Fibroblast of lung (primary cell): ENCODE measurements around the gene OR13A1. TPM values are rescaled to one million over a fixed set of nuclear protein-coding genes. Genes with fewer than 3 reads are reported as not detected.
"Not testable (repeated sequence)": the region's sequence is repeated elsewhere in the genome, so short reads cannot be mapped to it uniquely, and the experiment has no call there.

Experiments
- DNase-seq, 2 donors: peaks; one replicate each; pipeline versions ENCODE4 v3.0.0 to v3.0.0-alpha.2; 2010; ENCODE audit warnings: low read depth in 2 of 2
- H2AFZ ChIP-seq: 2 replicates; pipeline ENCODE4 v1.5.1; 2012; ENCODE audit warnings: low read length, control low read depth, inconsistent platforms
- H3K27ac ChIP-seq: 2 replicates; pipeline ENCODE4 v1.5.1; 2011; ENCODE audit warnings: low read length, control low read depth; ENCODE audit not compliant: insufficient read depth
- H3K27me3 ChIP-seq: 2 replicates; pipeline ENCODE4 v1.5.1; 2011; ENCODE audit warnings: mild to moderate bottlenecking, low read length; ENCODE audit not compliant: control insufficient read depth, insufficient read depth
- H3K36me3 ChIP-seq: 2 replicates; pipeline ENCODE4 v1.5.1; 2011; ENCODE audit warnings: low read length; ENCODE audit not compliant: control insufficient read depth, insufficient read depth
- H3K4me1 ChIP-seq: 2 replicates; pipeline ENCODE4 v1.5.1; 2011; ENCODE audit warnings: low read length; ENCODE audit not compliant: control insufficient read depth, insufficient read depth; ENCODE audit errors: extremely low read depth
- H3K4me2 ChIP-seq: 2 replicates; pipeline ENCODE4 v1.5.1; 2011; ENCODE audit warnings: low read length, control low read depth; ENCODE audit not compliant: insufficient read depth; ENCODE audit errors: extremely low read depth
- H3K4me3 ChIP-seq, 4 experiments: fragments of 200-600 bp in 1 of 4; sonication (generic) in 1 of 4; replicated peaks in 1 of 4; 2 replicates each; pipeline ENCODE4 v1.5.1; 2011 to 2016; ENCODE audit warnings: low read length in 4 of 4, low read depth in 3 of 4, mild to moderate bottlenecking in 3 of 4, control low read depth in 2 of 4, inconsistent platforms in 1 of 4, mixed read lengths in 1 of 4; ENCODE audit not compliant: insufficient read depth in 1 of 4; ENCODE audit errors: control extremely low read depth in 1 of 4
- H3K79me2 ChIP-seq: 2 replicates; pipeline ENCODE4 v1.5.1; 2012; ENCODE audit warnings: mild to moderate bottlenecking, low read length, inconsistent platforms; ENCODE audit not compliant: control insufficient read depth, insufficient read depth
- H3K9ac ChIP-seq: 2 replicates; pipeline ENCODE4 v1.5.1; 2011; ENCODE audit warnings: mild to moderate bottlenecking, low read length, control low read depth; ENCODE audit not compliant: insufficient read depth
- H3K9me3 ChIP-seq: 2 replicates; pipeline ENCODE4 v1.5.1; 2012; ENCODE audit warnings: low read depth, low read length; ENCODE audit not compliant: control insufficient read depth, insufficient read depth
- H4K20me1 ChIP-seq: 2 replicates; pipeline ENCODE4 v1.5.1; 2011; ENCODE audit warnings: low read length; ENCODE audit not compliant: control insufficient read depth, insufficient read depth; ENCODE audit errors: extremely low read depth
- EZH2 ChIP-seq: IDR thresholded peaks from 2 replicates; pipeline ENCODE4 v1.5.1; 2012; ENCODE audit warnings: low read length, control low read depth, mild to moderate bottlenecking; ENCODE audit errors: missing control alignments
- polyA minus RNA-seq: library from RNA; depleted of rRNA, polyadenylated mRNA; stranded (reverse); fragments of >200 nt; gene quantifications from 2 replicates; pipeline ENCODE4 v1.2.3, GENCODE V29; 2011; ENCODE audit warnings: low replicate concordance
- polyA plus RNA-seq, 2 donors: library from polyadenylated mRNA; depleted of rRNA in 1 of 2; stranded (reverse) in 1 of 2; unstranded in 1 of 2; fragments of >200 nt; gene quantifications; 2 replicates each; pipeline ENCODE4 v1.2.1, GENCODE V29; 2011 to 2012; ENCODE audit warnings: missing spikeins in 1 of 2
- total RNA-seq: library from RNA; depleted of rRNA; stranded (reverse); fragments of >200 nt; gene quantifications from 2 replicates; pipeline ENCODE4 v1.2.1, GENCODE V29; 2014
- TF ChIP-seq, protein P1 (sequence below), 2 donors: IDR thresholded peaks in 1 of 2; conservative IDR thresholded peaks in 1 of 2; 1 replicate in 1 of 2; 2 replicates in 1 of 2; pipeline ENCODE4 v1.5.1; 2011 to 2012; ENCODE audit warnings: low read length in 2 of 2, control low read depth in 1 of 2, inconsistent platforms in 1 of 2, low read depth in 1 of 2, mild to moderate bottlenecking in 1 of 2

OR13A1 gene, protein sequence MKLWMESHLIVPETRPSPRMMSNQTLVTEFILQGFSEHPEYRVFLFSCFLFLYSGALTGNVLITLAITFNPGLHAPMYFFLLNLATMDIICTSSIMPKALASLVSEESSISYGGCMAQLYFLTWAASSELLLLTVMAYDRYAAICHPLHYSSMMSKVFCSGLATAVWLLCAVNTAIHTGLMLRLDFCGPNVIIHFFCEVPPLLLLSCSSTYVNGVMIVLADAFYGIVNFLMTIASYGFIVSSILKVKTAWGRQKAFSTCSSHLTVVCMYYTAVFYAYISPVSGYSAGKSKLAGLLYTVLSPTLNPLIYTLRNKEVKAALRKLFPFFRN
- total RNA-seq (not detected in 2 replicates), polyA plus RNA-seq (not detected in 2 replicates), polyA minus RNA-seq (not detected in 2 replicates)
- not detected in 2 replicates for polyA plus RNA-seq (2012)

DNA sequence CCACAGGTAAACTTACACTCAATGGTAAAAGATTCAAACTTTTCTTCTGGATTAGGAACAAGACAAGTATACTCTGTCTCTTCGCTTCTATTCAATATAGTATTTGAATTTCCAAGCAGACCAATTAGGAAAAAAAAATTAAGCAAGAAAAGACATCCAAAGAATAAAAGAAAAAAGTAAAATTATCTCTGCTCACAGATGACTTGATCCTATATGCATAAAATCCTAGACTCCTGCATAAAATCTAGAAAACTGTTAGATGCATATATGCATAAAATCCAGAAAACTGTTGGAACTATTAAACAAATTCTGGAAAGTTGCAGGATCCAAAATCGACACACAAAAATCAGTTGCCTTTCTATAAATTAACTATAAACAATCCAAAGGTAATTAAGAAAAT is at the start of gene OR13A1:
Gene OR13A1 (minus strand): TSS at position 101 of the 400 bp plus-strand sequence. CDS start 11,186 bp downstream, outside the sequence.
- Histone ChIP-seq H3K4me1 (no peaks in the 10 kb centered on the region), H3K9me3 (no peaks in the 10 kb centered on the region), H3K9ac (no peak within 1 kb of the TSS), H3K4me3 (no peak within 1 kb of the TSS), H3K27ac (no peak within 1 kb of the TSS), H2AFZ (no peak within 1 kb of the TSS), H3K4me2 (no peak within 1 kb of the TSS), H4K20me1 (no peaks in the 10 kb centered on the region), H3K27me3 (no peaks in the 10 kb centered on the region), H3K36me3 (no peaks in the 10 kb centered on the region), H3K79me2 (no peaks in the 10 kb centered on the region)
- DNase-seq: no peak
- TF ChIP-seq, protein P1, sequence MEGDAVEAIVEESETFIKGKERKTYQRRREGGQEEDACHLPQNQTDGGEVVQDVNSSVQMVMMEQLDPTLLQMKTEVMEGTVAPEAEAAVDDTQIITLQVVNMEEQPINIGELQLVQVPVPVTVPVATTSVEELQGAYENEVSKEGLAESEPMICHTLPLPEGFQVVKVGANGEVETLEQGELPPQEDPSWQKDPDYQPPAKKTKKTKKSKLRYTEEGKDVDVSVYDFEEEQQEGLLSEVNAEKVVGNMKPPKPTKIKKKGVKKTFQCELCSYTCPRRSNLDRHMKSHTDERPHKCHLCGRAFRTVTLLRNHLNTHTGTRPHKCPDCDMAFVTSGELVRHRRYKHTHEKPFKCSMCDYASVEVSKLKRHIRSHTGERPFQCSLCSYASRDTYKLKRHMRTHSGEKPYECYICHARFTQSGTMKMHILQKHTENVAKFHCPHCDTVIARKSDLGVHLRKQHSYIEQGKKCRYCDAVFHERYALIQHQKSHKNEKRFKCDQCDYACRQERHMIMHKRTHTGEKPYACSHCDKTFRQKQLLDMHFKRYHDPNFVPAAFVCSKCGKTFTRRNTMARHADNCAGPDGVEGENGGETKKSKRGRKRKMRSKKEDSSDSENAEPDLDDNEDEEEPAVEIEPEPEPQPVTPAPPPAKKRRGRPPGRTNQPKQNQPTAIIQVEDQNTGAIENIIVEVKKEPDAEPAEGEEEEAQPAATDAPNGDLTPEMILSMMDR (conservative IDR thresholded peaks at IDR 0.05 in 1 of 2, IDR thresholded peaks at IDR 0.05 in 1 of 2; ENCODE audit: low read depth in 1 of 2, low read length in 2 of 2): no peak
- TF ChIP-seq EZH2: no peak

DNA sequence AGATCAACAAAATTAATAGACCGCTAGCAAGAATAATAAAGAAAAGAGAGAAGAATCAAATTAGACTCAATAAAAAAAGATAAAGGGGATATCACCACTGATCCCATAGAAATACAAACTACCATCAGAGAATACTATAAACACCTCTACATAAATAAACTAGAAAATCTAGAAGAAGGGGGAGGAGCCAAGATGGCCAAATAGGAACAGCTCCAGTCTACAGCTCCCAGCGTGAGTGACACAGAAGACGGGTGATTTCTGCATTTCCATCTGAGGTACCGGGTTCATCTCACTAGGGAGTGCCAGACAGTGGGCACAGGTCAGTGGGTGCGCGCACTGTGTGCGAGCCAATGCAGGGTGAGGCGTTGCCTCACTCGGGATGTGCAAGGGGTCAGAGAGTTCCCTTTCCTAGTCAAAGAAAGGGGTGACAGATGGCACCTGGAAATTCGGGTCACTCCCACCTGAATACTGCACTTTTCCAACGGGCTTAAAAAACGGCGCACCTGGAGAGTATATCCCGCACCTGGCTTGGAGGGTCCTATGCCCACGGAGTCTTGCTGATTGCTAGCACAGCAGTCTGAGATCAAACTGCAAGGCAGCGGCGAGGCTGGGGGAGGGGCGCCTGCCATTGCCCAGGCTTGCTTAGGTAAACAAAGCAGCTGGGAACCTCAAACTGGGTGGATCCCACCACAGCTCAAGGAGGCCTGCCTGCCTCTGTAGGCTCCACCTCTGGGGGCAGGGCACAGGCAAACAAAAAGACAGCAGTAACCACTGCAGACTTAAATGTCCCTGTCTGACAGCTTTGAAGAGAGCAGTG is 46.8 kb upstream of the OR13A1 start:
- H3K4me1 ChIP-seq, H3K79me2 ChIP-seq, H3K36me3 ChIP-seq, H3K27ac ChIP-seq, H3K9me3 ChIP-seq, DNase-seq, H3K27me3 ChIP-seq, H2AFZ ChIP-seq, H3K4me3 ChIP-seq, H3K4me2 ChIP-seq, H4K20me1 ChIP-seq, H3K9ac ChIP-seq: not testable (repeated sequence)

DNA sequence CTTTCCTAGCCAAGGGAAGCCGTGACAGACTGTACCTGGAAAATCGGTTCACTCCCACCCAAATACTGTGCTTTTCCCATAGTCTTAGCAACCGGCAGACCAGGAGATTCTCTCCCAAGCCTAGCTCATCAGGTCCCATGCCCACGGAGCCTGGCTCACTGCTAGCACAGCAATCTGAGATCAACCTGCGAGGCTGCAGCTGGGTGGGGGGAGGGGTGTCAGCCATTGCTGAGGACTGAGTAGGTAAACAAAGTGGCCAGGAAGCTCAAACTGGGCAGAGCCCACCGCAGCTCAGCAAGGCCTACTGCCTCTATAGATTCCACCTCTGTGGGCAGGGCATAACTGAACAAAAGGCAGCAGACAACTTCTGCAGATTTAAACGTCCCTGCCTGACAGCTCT is 43.6 kb upstream of the OR13A1 start:
- H3K4me1 ChIP-seq, H3K4me2 ChIP-seq, H2AFZ ChIP-seq, H3K27ac ChIP-seq, H3K36me3 ChIP-seq, H3K79me2 ChIP-seq, H3K9me3 ChIP-seq, H3K9ac ChIP-seq, H3K27me3 ChIP-seq, DNase-seq, H4K20me1 ChIP-seq, H3K4me3 ChIP-seq: not testable (repeated sequence)
